Right atrium auricular region (tissue), 2 donors: ENCODE measurements around the gene KRTAP5-8. TPM values are rescaled to one million over a fixed set of nuclear protein-coding genes. Genes with fewer than 3 reads are reported as not detected.
"Not testable (repeated sequence)": the region's sequence is repeated elsewhere in the genome, so short reads cannot be mapped to it uniquely, and the experiment has no call there.

ENCODE experiments used
- DNase-seq: peaks from one replicate; pipeline ENCODE4 v3.0.0-alpha.2; 2019; ENCODE audit warnings: low spot score
- H3K27ac ChIP-seq, 2 donors: fragments of 200-600 bp; sonication (generic); 1 replicate in 1 of 2; 2 replicates in 1 of 2; pipeline ENCODE4 v1.5.1; 2016 to 2019
- H3K27me3 ChIP-seq, 2 donors: fragments of 200-600 bp; sonication (generic); one replicate each; pipeline versions ENCODE4 v1.5.1 to v1.6.0; 2017 to 2019
- H3K36me3 ChIP-seq: fragments of 200-600 bp; sonication (generic); one replicate; pipeline ENCODE4 v1.5.1; 2016
- H3K4me1 ChIP-seq, 2 donors: fragments of 200-600 bp; sonication (generic); one replicate each; pipeline versions ENCODE4 v1.5.1 to v1.6.0; 2017 to 2019
- H3K4me3 ChIP-seq, 2 donors: fragments of 200-600 bp; sonication (generic); 1 replicate in 1 of 2; 2 replicates in 1 of 2; pipeline ENCODE4 v1.5.1; 2017 to 2019; ENCODE audit warnings: mild to moderate bottlenecking in 1 of 2, moderate library complexity in 1 of 2
- H3K9me3 ChIP-seq, 2 donors: fragments of 200-600 bp; sonication (generic); one replicate each; pipeline ENCODE4 v1.5.1; 2019
- CTCF ChIP-seq, 2 donors: fragments of 200-600 bp; sonication (generic); IDR thresholded peaks; one replicate each; pipeline ENCODE4 v1.5.1; 2019; ENCODE audit warnings: antibody characterized with exemption in 2 of 2
- total RNA-seq, 2 donors: library from RNA; depleted of rRNA; stranded (reverse); fragments of >200 nt; gene quantifications; one replicate each; pipeline ENCODE4 v1.1.0, GENCODE V29; 2016

KRTAP5-8 gene
- total RNA-seq, 2 donors from 2014 or later: not detected

GRCh38 chr11:71577469-71578004 lies 39.7 kb downstream of the KRTAP5-8 start:
- H3K4me3 ChIP-seq: no peak overlapping the region
- H3K9me3 ChIP-seq: no peaks in the 10 kb centered on the region
- TF ChIP-seq CTCF (IDR thresholded peaks at IDR 0.05): no peak
- H3K27me3 ChIP-seq: no peaks in the 10 kb centered on the region
- H3K4me1 ChIP-seq: peaks cover 0 to 7% of the 10 kb centered on the region in 2 donors
- no peaks in the 10 kb centered on the region for H3K36me3 ChIP-seq
- no peak for DNase-seq
- H3K27ac ChIP-seq: no peak overlapping the region

- not testable (repeated sequence) for H3K27ac ChIP-seq, H3K36me3 ChIP-seq, DNase-seq, H3K27me3 ChIP-seq, H3K4me3 ChIP-seq, H3K4me1 ChIP-seq, H3K9me3 ChIP-seq
Measured at GRCh38 chr11:71579513-71579912, 41.7 kb downstream of the KRTAP5-8 start.

- no peak overlapping the region for H3K4me3 ChIP-seq
- no peak for DNase-seq
- H3K9me3 ChIP-seq: no peaks in the 10 kb centered on the region
- H3K4me1 ChIP-seq: peaks cover 0 to 7% of the 10 kb centered on the region in 2 donors
- peak; percentile 71 to 84 for TF ChIP-seq CTCF (IDR thresholded peaks at IDR 0.05)
- H3K36me3 ChIP-seq: no peaks in the 10 kb centered on the region
- H3K27me3 ChIP-seq: no peaks in the 10 kb centered on the region
- H3K27ac ChIP-seq: no peak overlapping the region
Measured at GRCh38 chr11:71580057-71581003, 42.5 kb downstream of the KRTAP5-8 start.

- H3K36me3 ChIP-seq: no peaks in the 10 kb centered on the region
- H3K9me3 ChIP-seq: no peaks in the 10 kb centered on the region
- no peak overlapping the region for H3K27ac ChIP-seq
- DNase-seq: no peak
- no peaks in the 10 kb centered on the region for H3K27me3 ChIP-seq
- no peak overlapping the region for H3K4me3 ChIP-seq
- peaks cover 0 to 7% of the 10 kb centered on the region in 2 donors for H3K4me1 ChIP-seq
- TF ChIP-seq CTCF (IDR thresholded peaks at IDR 0.05): no peak
Measured at GRCh38 chr11:71581826-71582225, 44.0 kb downstream of the KRTAP5-8 start.

- DNase-seq: no peak
- Histone ChIP-seq H3K27me3 (no peaks in the 10 kb centered on the region), H3K36me3 (no peaks in the 10 kb centered on the region), H3K4me3 (no peak within 1 kb of the TSS), H3K4me1 (peaks cover 0 to 7% of the 10 kb centered on the region in 2 donors), H3K9me3 (no peaks in the 10 kb centered on the region), H3K27ac (no peak within 1 kb of the TSS)
- TF ChIP-seq CTCF (IDR thresholded peaks at IDR 0.05): no peak
Measured at GRCh38 chr11:71582309-71582895, 44.6 kb downstream of the KRTAP5-8 start, which contains the start of gene KRTAP5-11. KRTAP5-11 (minus strand) TSS chr11:71582875; CDS start chr11:71582837, 38 bp downstream.

GRCh38 chr11:71582969-71583368 lies 45.1 kb downstream of the KRTAP5-8 start:
- not testable (repeated sequence) for DNase-seq, H3K27ac ChIP-seq, H3K9me3 ChIP-seq, H3K4me1 ChIP-seq, H3K36me3 ChIP-seq, H3K4me3 ChIP-seq, H3K27me3 ChIP-seq

- H3K27ac ChIP-seq, H3K4me1 ChIP-seq, H3K27me3 ChIP-seq, H3K36me3 ChIP-seq, H3K4me3 ChIP-seq, DNase-seq, H3K9me3 ChIP-seq: not testable (repeated sequence)
Measured at GRCh38 chr11:71585673-71586072, 47.8 kb downstream of the KRTAP5-8 start.

- not testable (repeated sequence) for H3K4me1 ChIP-seq, H3K27me3 ChIP-seq, DNase-seq, H3K36me3 ChIP-seq, H3K4me3 ChIP-seq, H3K9me3 ChIP-seq, H3K27ac ChIP-seq
Measured at GRCh38 chr11:71588314-71588713, 50.5 kb downstream of the KRTAP5-8 start.
